ENCODE results near the gene CEP128.

DNA sequence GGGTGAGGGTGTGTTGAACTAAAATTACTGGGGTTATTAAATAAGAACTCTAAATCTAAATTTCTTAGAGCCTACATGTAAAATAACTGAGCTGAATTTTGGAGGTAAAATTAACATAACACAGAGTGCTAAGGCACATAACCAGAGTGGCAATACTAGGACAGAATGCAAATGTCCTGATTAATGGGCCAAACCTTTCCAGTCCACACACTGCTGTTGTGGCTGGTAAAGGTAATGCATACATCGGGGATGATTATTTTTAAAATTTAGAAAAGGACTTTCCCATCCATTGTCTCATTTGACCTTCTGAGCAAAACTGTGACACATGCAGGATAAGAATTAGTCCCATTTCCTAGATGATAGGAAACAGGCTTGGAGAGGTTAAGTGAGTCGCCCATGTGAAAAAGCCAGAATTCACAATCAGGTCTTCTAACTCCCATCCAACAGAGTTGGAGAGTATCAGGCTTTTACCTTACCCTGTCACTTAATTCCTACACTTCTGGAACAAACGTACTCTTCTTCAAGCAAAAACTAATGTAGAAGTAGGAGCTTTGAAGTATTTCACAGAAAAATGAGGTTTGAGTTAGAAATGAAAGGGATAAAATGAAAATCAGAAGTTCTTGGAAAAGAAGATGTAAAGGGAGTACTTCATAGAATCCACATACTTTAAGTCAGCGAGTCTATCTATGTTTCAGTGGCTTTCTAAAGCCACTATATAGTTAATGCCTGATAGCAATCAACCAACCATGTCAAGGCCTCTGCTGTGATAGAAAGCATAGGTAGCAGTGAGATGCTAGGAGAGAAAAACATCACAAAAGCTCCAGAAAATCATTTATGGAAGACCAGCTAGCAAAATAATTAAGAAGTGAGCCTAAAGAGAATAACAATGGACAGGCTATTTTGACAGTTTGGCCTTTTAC, 395.3 kb downstream of the CEP128 start:
- TF ChIP-seq POLR2AphosphoS5 (IDR thresholded peaks at IDR 0.05; ENCODE audit: borderline replicate concordance, low read depth, low read length) (no peak), EZH2 (IDR thresholded peaks at IDR 0.05) (no peak)
